HG03066 (cell line): ENCODE data around the gene LRAT.
"Not testable (repeated sequence)": the region's sequence is repeated elsewhere in the genome, so short reads cannot be mapped to it uniquely, and the experiment has no call there.

Experiments
- ATAC-seq: cut with Tn5 transposase; IDR thresholded peaks from one replicate; pipeline ENCODE4 v1.9.1; 2021; ENCODE audit warnings: low read depth; ENCODE audit not compliant: unreplicated experiment

The LRAT gene

GRCh38 chr4:154743683-154744340 lies at the start of gene LRAT:
Gene LRAT (plus strand): TSS chr4:154744000. CDS start chr4:154744327, 327 bp downstream.
- ATAC-seq, result no peak

GRCh38 chr4:154707877-154708276 lies 35.9 kb upstream of the LRAT start:
- ATAC-seq, result no peak

DNA sequence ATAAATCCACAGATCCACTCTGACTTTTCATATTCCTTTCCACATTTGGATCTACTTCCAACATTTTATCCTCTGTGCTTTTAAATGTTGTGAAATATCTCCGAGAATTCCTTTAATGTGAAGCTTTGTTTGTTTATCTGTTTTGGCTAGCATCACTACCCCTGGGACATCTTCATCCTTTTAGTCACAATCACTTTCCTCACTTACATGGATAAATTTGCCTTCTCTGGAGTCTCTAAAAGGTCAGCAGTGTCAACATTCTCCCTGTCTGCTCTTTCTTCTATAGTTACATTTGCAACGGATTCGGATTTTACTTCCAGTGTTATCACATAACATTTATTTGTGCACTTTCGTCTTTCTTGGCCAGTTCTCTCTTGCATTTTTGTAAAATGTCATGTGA lies 34.2 kb upstream of the LRAT start:
- no peak for ATAC-seq

GRCh38 chr4:154711522-154711921 lies 32.3 kb upstream of the LRAT start:
- no peak for ATAC-seq

DNA sequence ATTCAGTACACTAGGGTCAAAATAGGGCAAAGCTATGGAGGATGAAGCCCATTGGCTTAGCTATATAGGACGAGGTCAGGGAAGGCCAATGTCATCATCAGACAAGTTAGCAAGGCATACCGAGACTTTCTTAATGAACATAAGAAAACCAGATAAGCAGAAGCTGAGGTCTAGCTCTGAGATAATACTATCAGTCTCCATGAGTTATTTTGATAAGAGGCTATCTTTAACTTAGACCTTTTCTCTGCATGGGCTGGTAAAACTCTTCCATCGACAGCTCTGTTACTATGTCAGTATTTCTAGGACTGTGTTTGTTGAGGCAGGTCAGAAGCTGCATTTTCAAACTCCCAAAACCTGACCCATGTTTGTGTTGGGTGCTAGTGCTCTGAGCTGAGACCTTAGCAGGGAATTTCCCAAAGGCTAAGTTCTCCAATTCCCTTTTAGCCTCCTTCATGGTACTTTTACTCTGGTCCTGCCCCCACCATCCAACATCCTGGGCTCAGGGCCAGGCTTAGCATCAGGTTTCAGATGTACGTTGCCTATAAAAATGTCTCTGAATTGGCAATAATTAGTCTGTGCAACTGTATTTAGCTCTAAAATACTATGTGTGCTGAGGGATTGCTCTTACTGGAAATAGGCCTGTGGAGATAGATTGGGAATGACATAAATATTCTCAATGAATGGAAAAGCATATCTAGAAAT lies 29.3 kb upstream of the LRAT start:
- ATAC-seq, result no peak

GRCh38 chr4:154719087-154719486 lies 24.7 kb upstream of the LRAT start:
- no peak for ATAC-seq

- no peak for ATAC-seq
Observed at GRCh38 chr4:154720123-154720522, 23.7 kb upstream of the LRAT start.

DNA sequence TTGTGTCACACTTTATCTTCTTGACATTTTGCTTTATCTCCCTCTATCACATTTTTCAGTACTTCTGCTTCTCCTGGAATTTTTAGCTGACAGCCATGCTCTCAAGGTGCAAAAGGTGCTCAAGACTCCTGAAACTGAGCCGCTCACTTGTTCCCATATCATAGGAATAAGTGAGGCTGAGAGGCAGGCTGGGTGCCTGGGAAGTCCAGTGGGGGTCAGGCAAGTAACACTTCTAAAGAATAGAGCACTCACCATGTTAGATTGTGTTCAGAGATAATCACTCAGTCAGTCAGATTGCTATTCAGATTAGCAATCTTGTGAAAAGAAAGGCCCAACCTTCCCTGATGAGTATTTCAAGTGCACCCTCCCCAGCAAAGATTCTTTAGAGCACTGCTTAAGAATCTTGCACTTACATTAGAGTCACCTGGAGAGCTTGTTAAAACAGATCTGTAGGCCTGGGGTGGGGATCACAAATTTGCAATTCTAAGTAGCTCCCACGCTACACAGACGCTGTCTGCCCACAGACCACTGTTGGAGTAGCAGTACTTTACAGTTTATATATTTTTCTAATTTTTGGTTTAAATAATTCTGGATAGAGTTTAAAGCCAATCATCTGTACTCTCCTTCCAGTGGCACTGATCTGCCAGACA lies 23.1 kb upstream of the LRAT start:
- ATAC-seq, result no peak

- ATAC-seq, result no peak
Observed at GRCh38 chr4:154722262-154722661, 21.5 kb upstream of the LRAT start.

DNA sequence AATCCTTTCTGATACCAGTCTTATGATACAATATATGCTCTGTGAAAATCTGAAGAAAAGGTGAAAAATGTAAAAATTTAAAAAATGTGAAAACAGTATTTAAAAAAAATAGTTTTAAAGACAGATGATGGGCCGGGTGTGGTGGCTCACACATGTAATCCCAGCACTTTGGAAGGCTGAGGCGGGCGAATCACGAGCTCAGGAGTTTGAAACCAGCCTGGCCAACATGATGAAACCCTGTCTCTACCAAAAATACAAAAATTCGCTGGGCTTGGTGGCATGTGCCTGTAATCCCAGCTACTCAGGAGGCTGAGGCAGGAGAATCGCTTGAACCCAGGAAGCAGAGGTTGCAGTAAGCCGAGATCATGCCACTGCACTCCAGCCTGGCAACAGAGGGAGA lies 20.2 kb upstream of the LRAT start:
- not testable (repeated sequence) for ATAC-seq

GRCh38 chr4:154727540-154727939 lies 16.3 kb upstream of the LRAT start:
- ATAC-seq, result no peak

DNA sequence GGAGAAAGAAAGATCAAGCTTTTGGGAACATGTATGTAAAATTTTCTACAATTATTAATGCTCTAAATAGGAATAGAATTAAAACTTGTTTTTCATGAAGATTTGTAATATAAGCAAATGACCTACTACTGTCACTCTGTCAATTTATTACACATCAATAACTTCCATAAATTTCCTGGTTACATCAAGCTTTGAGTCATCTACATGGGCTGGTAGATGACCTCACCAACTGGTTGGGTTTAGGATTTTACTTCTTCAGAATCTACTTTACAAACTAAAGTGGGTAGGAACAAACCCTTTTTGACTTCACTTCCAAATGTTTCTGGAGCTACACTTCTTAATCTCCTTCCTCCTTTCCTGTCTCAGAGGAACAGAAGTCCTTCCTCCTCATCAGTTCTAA lies 12.0 kb upstream of the LRAT start:
- no peak for ATAC-seq

DNA sequence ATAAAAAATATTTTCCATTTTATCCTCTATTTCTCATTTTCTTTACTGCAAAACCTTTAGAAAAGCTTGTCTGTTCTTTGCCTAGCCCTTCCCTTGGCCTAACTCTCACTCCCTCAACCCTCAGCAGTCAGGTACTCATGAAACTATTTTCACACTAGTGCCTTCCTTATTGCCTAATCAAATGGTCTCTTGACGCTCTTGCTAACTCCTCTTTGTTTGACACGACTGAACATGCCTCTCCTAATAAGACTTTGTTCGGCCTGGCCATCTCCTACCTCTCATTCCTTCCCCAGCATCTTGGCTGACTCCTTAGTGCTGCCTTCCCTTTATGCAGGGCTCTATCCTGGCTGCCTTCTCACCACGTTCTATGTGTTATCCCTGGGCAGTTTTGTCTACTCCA lies 11.1 kb upstream of the LRAT start:
- ATAC-seq, result no peak

DNA sequence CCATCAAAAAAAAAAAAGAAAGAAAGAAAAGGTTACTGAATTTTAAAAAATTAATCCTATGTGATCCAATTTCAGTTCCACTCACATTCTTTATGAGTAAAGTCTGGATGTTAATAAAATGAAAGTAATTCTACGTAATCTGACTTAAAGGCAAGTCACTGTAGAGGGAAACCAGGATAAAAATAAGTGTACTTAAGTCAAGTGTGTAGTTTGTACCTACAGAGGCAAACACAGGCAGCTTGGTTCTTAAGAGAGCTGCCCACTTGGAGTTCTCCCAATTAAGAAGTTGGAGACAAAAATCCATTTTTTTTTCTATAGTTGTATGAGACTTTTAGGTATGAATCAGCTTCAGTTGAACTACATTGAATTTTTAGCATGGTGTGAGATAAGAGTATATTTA lies 7.0 kb upstream of the LRAT start:
- no peak for ATAC-seq

- no peak for ATAC-seq
Observed at GRCh38 chr4:154738426-154738825, 5.4 kb upstream of the LRAT start.

- no peak for ATAC-seq
Observed at GRCh38 chr4:154739111-154739510, 4.7 kb upstream of the LRAT start.

DNA sequence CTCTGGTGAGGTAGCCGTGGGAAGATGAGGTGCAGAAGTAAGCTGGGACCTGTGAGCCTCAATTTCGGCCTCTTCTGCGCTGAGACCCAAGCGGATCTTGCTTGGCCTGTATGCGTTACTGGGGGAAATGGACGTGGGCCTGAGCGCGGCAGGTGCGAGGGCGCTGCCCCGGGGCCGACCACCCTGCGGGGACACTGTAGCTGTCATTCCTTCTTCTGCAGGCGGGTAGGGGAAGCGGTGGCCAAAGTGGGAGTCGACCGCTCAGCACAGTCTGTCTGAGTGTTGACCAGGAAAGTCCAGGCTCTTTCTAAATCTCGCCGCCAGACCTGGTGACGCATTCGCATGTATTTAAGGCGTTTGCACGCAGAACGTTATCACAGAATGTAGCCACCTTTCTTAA lies 3.3 kb upstream of the LRAT start:
- no peak for ATAC-seq

DNA sequence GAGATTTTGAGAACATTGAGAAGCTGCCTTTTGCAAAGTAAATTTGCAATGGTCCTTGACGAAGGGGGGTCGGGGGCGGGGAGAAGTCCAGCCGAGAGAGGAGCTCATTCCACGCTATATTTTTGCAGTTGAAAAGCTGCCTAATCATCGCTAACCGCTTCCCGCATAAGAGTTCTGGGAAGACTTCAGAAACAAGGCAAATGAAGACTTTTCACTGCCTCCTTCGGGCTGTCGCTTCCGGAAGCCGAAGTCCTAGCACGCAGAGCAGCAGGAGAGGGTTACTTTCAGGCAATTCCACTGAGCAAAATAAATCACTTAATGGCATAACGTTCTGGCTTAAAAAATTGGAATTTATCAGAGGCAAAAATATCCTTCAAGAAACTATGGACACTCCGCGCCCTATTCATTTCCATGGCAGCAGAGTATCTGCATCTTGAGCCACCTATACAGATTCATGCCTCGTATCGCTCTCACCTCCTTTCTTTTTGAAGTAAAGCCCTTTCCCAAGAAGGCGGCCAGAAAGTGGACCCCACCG lies 2.6 kb upstream of the LRAT start:
- no peak for ATAC-seq

- no peak for ATAC-seq
Observed at GRCh38 chr4:154741922-154742850, 1.6 kb upstream of the LRAT start.

DNA sequence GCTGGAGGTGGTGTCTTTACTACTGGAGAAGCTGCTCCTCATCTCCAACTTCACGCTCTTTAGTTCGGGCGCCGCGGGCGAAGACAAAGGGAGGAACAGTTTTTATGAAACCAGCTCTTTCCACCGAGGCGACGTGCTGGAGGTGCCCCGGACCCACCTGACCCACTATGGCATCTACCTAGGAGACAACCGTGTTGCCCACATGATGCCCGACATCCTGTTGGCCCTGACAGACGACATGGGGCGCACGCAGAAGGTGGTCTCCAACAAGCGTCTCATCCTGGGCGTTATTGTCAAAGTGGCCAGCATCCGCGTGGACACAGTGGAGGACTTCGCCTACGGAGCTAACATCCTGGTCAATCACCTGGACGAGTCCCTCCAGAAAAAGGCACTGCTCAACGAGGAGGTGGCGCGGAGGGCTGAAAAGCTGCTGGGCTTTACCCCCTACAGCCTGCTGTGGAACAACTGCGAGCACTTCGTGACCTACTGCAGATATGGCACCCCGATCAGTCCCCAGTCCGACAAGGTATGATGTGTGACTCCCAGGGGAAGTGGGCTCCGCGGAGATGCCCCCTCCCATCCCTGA lies 634 bp downstream of the LRAT start:
- ATAC-seq, result no peak
